ENCODE data around the gene LHX5.

DNA sequence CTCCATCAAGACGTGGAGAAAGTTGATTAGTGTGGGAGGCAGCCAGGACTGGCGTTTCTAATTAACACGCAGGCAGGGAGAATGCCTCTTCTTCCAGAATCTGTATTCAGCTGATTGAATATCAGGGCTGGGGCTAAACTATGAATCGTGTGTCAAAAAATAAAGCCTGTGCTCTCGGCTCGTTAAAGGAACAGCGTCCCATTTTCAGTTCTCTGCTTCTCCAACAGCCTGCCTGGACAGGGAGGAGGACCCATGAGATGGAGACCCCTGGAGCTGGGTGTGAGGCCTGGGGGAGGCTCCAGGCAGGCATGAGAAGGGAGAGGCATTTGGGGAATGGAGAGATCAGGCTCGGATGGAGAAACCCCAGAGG lies 28.6 kb upstream of the LHX5 start:
- TF ChIP-seq POLR2A (IDR thresholded peaks at IDR 0.05), result no peak
- no peak for TF ChIP-seq CTCF (IDR thresholded peaks at IDR 0.05)

Data from sigmoid colon (tissue), 3 donors.